Adrenal gland (tissue), 5 donors: ENCODE measurements around the gene RPL29.

Source experiments
- CTCF ChIP-seq, 6 experiments: fragments of 450-650 bp in 4 of 6; fragments of 200-600 bp in 2 of 6; sonication (generic) in 1 of 6; IDR thresholded peaks; 1 replicate in 5 of 6; 2 replicates in 1 of 6; pipeline versions ENCODE4 v1.5.1 to v1.8.0; 2016 to 2021; ENCODE audit warnings: antibody characterized with exemption in 6 of 6, mild to moderate bottlenecking in 2 of 6, moderate library complexity in 1 of 6
- POLR2A ChIP-seq, 2 donors: fragments of 450-650 bp; IDR thresholded peaks; one replicate each; pipeline ENCODE4 v1.6.1; 2017; ENCODE audit warnings: antibody characterized with exemption in 2 of 2, mild to moderate bottlenecking in 2 of 2, moderate library complexity in 1 of 2
- donor health status: DM: no; HTN: no; CAD: no.

GRCh38 chr3:52029053-52029452, 33.4 kb upstream of the RPL29 start:
- no peak for TF ChIP-seq CTCF (IDR thresholded peaks at IDR 0.05)
- peak in 1 of 2 donors; percentile 35 for TF ChIP-seq POLR2A (IDR thresholded peaks at IDR 0.05)
